ENCODE results near the gene APOD.

Gene APOD

GRCh38 chr3:195542316-195542697, 41.4 kb downstream of the APOD start:
- H3K9me3 ChIP-seq: no peaks in the 10 kb centered on the region
- TF ChIP-seq, protein P1, sequence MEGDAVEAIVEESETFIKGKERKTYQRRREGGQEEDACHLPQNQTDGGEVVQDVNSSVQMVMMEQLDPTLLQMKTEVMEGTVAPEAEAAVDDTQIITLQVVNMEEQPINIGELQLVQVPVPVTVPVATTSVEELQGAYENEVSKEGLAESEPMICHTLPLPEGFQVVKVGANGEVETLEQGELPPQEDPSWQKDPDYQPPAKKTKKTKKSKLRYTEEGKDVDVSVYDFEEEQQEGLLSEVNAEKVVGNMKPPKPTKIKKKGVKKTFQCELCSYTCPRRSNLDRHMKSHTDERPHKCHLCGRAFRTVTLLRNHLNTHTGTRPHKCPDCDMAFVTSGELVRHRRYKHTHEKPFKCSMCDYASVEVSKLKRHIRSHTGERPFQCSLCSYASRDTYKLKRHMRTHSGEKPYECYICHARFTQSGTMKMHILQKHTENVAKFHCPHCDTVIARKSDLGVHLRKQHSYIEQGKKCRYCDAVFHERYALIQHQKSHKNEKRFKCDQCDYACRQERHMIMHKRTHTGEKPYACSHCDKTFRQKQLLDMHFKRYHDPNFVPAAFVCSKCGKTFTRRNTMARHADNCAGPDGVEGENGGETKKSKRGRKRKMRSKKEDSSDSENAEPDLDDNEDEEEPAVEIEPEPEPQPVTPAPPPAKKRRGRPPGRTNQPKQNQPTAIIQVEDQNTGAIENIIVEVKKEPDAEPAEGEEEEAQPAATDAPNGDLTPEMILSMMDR (IDR thresholded peaks at IDR 0.05; ENCODE audit: low read depth, low read length): no peak
- peaks cover 19% of the 10 kb centered on the region for H3K4me1 ChIP-seq
- H3K27me3 ChIP-seq: no peaks in the 10 kb centered on the region
- no peak for DNase-seq
- peak overlapping the region; percentile 86 for H3K4me3 ChIP-seq (ENCODE audit: low read depth, low read length)
- H3K36me3 ChIP-seq: no peaks in the 10 kb centered on the region

- Histone ChIP-seq H3K4me1 (peaks cover 14% of the 10 kb centered on the region), H3K27me3 (no peaks in the 10 kb centered on the region), H3K36me3 (no peaks in the 10 kb centered on the region), H3K4me3 (ENCODE audit: low read depth, low read length) (no peak overlapping the region), H3K9me3 (no peaks in the 10 kb centered on the region)
- DNase-seq: no peak
- TF ChIP-seq, protein P1 (IDR thresholded peaks at IDR 0.05; ENCODE audit: low read depth, low read length): no peak
Measured at GRCh38 chr3:195540511-195540910, 43.2 kb downstream of the APOD start.

GRCh38 chr3:195540027-195540426, 43.7 kb downstream of the APOD start:
- no peak for DNase-seq
- H3K4me1 ChIP-seq: peaks cover 13% of the 10 kb centered on the region
- TF ChIP-seq, protein P1 (IDR thresholded peaks at IDR 0.05; ENCODE audit: low read depth, low read length): no peak
- peaks cover 3% of the 10 kb centered on the region; the same call in 1 of the 2 replicates for H3K36me3 ChIP-seq
- H3K4me3 ChIP-seq (ENCODE audit: low read depth, low read length): no peak overlapping the region
- no peaks in the 10 kb centered on the region for H3K9me3 ChIP-seq
- H3K27me3 ChIP-seq: no peaks in the 10 kb centered on the region

GRCh38 chr3:195539479-195539878, 44.3 kb downstream of the APOD start:
- no peak overlapping the region for H3K4me3 ChIP-seq (ENCODE audit: low read depth, low read length)

GRCh38 chr3:195537995-195538394, 45.7 kb downstream of the APOD start:
- Histone ChIP-seq H3K36me3 (peaks cover 3% of the 10 kb centered on the region; the same call in 1 of the 2 replicates), H3K9me3 (no peaks in the 10 kb centered on the region), H3K27me3 (no peaks in the 10 kb centered on the region), H3K4me3 (ENCODE audit: low read depth, low read length) (no peak overlapping the region), H3K4me1 (peaks cover 4% of the 10 kb centered on the region)
- no peak for DNase-seq
- TF ChIP-seq, protein P1 (IDR thresholded peaks at IDR 0.05; ENCODE audit: low read depth, low read length): no peak

More at GRCh38 chr3:195539479-195539878, 44.3 kb downstream of the APOD start:
- Histone ChIP-seq H3K9me3 (no peaks in the 10 kb centered on the region), H3K4me1 (peaks cover 8% of the 10 kb centered on the region), H3K36me3 (peaks cover 3% of the 10 kb centered on the region; the same call in 1 of the 2 replicates), H3K27me3 (no peaks in the 10 kb centered on the region)
- no peak for DNase-seq
- TF ChIP-seq, protein P1 (IDR thresholded peaks at IDR 0.05; ENCODE audit: low read depth, low read length): no peak

GRCh38 chr3:195535293-195535692, 48.4 kb downstream of the APOD start:
- TF ChIP-seq, protein P1 (IDR thresholded peaks at IDR 0.05; ENCODE audit: low read depth, low read length): no peak

More at GRCh38 chr3:195535293-195535692, 48.4 kb downstream of the APOD start:
- Histone ChIP-seq H3K36me3 (peaks cover 3% of the 10 kb centered on the region; the same call in 1 of the 2 replicates), H3K9me3 (no peaks in the 10 kb centered on the region), H3K4me3 (ENCODE audit: low read depth, low read length) (no peak overlapping the region), H3K4me1 (no peaks in the 10 kb centered on the region; the same call in none of the 2 replicates), H3K27me3 (no peaks in the 10 kb centered on the region)
- no peak for DNase-seq
